GM23248 (cell line): ENCODE results near the gene GAD2. TPM values are rescaled to one million over a fixed set of nuclear protein-coding genes. Genes with fewer than 3 reads are reported as not detected.

Source experiments
- DNase-seq: peaks from one replicate; pipeline ENCODE4 v3.0.0-alpha.2; 2015
- H2AFZ ChIP-seq: fragments of 200-600 bp; sonication (generic); 2 replicates; pipeline ENCODE4 v1.6.1; 2016; ENCODE audit warnings: antibody characterized with exemption
- H3F3A ChIP-seq: fragments of 200-600 bp; sonication (generic); 2 replicates; pipeline ENCODE4 v1.6.1; 2016; ENCODE audit warnings: mild to moderate bottlenecking, antibody characterized with exemption, mixed run types; ENCODE audit not compliant: insufficient read depth
- H3K27ac ChIP-seq: fragments of 200-600 bp; sonication (generic); 2 replicates; pipeline ENCODE4 v1.5.1; 2016; ENCODE audit warnings: mild to moderate bottlenecking
- H3K27me3 ChIP-seq: fragments of 200-600 bp; sonication (generic); replicated peaks from 2 replicates; pipeline ENCODE4 v1.6.1; 2016; ENCODE audit warnings: mild to moderate bottlenecking; ENCODE audit not compliant: insufficient read depth
- H3K36me3 ChIP-seq: fragments of 200-600 bp; sonication (generic); 2 replicates; pipeline ENCODE4 v1.6.1; 2016; ENCODE audit warnings: low read depth, mild to moderate bottlenecking
- H3K4me1 ChIP-seq: fragments of 200-600 bp; sonication (generic); 2 replicates; pipeline ENCODE4 v1.6.1; 2016; ENCODE audit warnings: mild to moderate bottlenecking; ENCODE audit not compliant: insufficient read depth
- H3K4me2 ChIP-seq: fragments of 200-600 bp; sonication (generic); one replicate; pipeline ENCODE4 v1.6.1; 2016; ENCODE audit warnings: mild to moderate bottlenecking; ENCODE audit not compliant: unreplicated experiment
- H3K4me3 ChIP-seq: fragments of 200-600 bp; sonication (generic); 2 replicates; pipeline ENCODE4 v1.5.1; 2016; ENCODE audit warnings: mild to moderate bottlenecking
- H3K79me2 ChIP-seq: fragments of 200-600 bp; sonication (generic); 2 replicates; pipeline ENCODE4 v1.6.1; 2016; ENCODE audit warnings: mild to moderate bottlenecking; ENCODE audit not compliant: insufficient read depth
- H3K9ac ChIP-seq: fragments of 200-600 bp; sonication (generic); 2 replicates; pipeline ENCODE4 v1.6.1; 2016; ENCODE audit warnings: mild to moderate bottlenecking
- H3K9me2 ChIP-seq: fragments of 200-600 bp; sonication (generic); 2 replicates; pipeline ENCODE4 v1.6.1; 2016; ENCODE audit warnings: mixed run types, mild to moderate bottlenecking, moderate library complexity; ENCODE audit not compliant: insufficient read depth
- H3K9me3 ChIP-seq: fragments of 200-600 bp; sonication (generic); one replicate; pipeline ENCODE4 v1.6.1; 2017; ENCODE audit warnings: low read depth
- H4K20me1 ChIP-seq: fragments of 200-600 bp; sonication (generic); 2 replicates; pipeline ENCODE4 v1.6.0; 2016; ENCODE audit not compliant: insufficient read depth
- EZH2 ChIP-seq: fragments of 200-600 bp; sonication (generic); IDR thresholded peaks from 2 replicates; pipeline ENCODE4 v1.6.1; 2018; ENCODE audit warnings: antibody characterized with exemption, mild to moderate bottlenecking; ENCODE audit not compliant: insufficient read depth, poor library complexity, severe bottlenecking
- EZH2phosphoT487 ChIP-seq: fragments of 200-600 bp; sonication (generic); IDR thresholded peaks from 2 replicates; pipeline ENCODE4 v1.6.1; 2018; ENCODE audit warnings: antibody characterized with exemption, moderate library complexity, mild to moderate bottlenecking, low read depth; ENCODE audit not compliant: insufficient read depth
- WGBS, 2 experiments: methylation state at CpG; one replicate each; pipeline ENCODE4 v1.1.6; 2015 to 2017; ENCODE audit warnings: low lambda C conversion rate in 2 of 2, low coverage in 1 of 2; ENCODE audit errors: missing lambda C conversion rate in 2 of 2; 5-methylcytosine and 5-hydroxymethylcytosine counted together
- in situ Hi-C: fragments of 300-500 bp; cut with MboI; formaldehyde crosslinking; loops from 2 replicates; pipeline ENCODE4 v1.15.0; 2020
- polyA plus RNA-seq: library from polyadenylated mRNA; unstranded; fragments of >200 nt; fragmentation: Nextera tagmentation; extraction: Ambion mirVana; gene quantifications from 2 replicates; pipeline ENCODE4 v1.2.1, GENCODE V29; 2016
- total RNA-seq: library from RNA; depleted of rRNA; stranded (reverse); fragments of >200 nt; shearing (Covaris generic); gene quantifications from 2 replicates; pipeline ENCODE4 v1.2.3, GENCODE V29; 2014

GAD2 gene
- total and polyA plus RNA-seq, 2 experiments from 2014 or later: not detected

- H4K20me1 ChIP-seq: no peaks in the 10 kb centered on the region
- no peak for TF ChIP-seq EZH2
- TF ChIP-seq EZH2phosphoT487: no peak
- no peaks in the 10 kb centered on the region for H3K36me3 ChIP-seq
- no peak overlapping the region for H2AFZ ChIP-seq
- H3F3A ChIP-seq: no peaks in the 10 kb centered on the region
- no peaks in the 10 kb centered on the region for H3K4me1 ChIP-seq
- H3K27ac ChIP-seq: no peak overlapping the region
- no peak for DNase-seq
- H3K4me3 ChIP-seq: no peak overlapping the region
- H3K27me3 ChIP-seq: peaks cover 22% of the 10 kb centered on the region
- no peaks in the 10 kb centered on the region for H3K79me2 ChIP-seq
- WGBS, 2 experiments: 21 to 23% methylated on average over 4 of the region's 4 CpGs
- H3K9me2 ChIP-seq: no peaks in the 10 kb centered on the region
- in situ Hi-C loops: no loop called here
- H3K4me2 ChIP-seq: no peak overlapping the region
- no peak overlapping the region for H3K9ac ChIP-seq
- no peaks in the 10 kb centered on the region for H3K9me3 ChIP-seq
Measured at GRCh38 chr10:26225322-26225721, 8.7 kb downstream of the GAD2 start.

DNA sequence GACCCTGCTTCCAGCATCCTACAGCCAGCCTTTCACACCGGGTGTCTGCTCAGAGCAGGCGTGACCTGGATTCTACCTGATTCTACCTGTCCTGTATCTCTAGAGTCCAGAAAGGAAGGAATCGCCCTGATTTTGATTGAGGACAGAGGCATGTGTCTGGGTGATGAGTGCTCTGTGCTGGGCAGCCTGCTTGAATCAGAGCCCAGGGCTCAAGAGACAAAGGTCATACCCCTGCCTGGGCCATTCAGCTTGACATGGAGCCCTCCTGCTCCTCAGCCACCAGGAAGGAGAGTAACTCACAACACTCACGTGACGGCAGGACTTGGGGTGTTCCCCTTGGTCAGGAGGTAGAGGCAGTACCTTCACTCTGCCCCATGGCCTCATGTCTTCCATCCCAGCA lies 11.2 kb downstream of the GAD2 start:
- Histone ChIP-seq H3F3A (no peaks in the 10 kb centered on the region), H3K9ac (no peak overlapping the region), H3K27ac (no peak overlapping the region), H3K79me2 (no peaks in the 10 kb centered on the region), H3K4me3 (no peak overlapping the region), H3K9me2 (no peaks in the 10 kb centered on the region), H4K20me1 (no peaks in the 10 kb centered on the region), H3K36me3 (no peaks in the 10 kb centered on the region), H3K9me3 (no peaks in the 10 kb centered on the region), H3K27me3 (0 out of 2 replicates have a peak, but pooled peaks cover 3% of the 10 kb centered on the region), H3K4me2 (no peak overlapping the region), H2AFZ (no peak overlapping the region), H3K4me1 (no peaks in the 10 kb centered on the region)
- no peak for TF ChIP-seq EZH2phosphoT487
- no peak for TF ChIP-seq EZH2
- in situ Hi-C loops: no loop called here
- DNase-seq: no peak
- 47 to 52% methylated on average over 5 of the region's 5 CpGs for WGBS, 2 experiments

GRCh38 chr10:26232174-26232573 lies 15.6 kb downstream of the GAD2 start:
- TF ChIP-seq EZH2phosphoT487: no peak
- no peak for TF ChIP-seq EZH2
- Histone ChIP-seq H3K4me3 (no peak overlapping the region), H3K27me3 (peaks cover 5% of the 10 kb centered on the region; the same call in 1 of the 2 replicates), H3K4me1 (no peaks in the 10 kb centered on the region), H3K9me3 (no peaks in the 10 kb centered on the region), H3K79me2 (no peaks in the 10 kb centered on the region), H4K20me1 (no peaks in the 10 kb centered on the region), H3K4me2 (no peak overlapping the region), H2AFZ (no peak overlapping the region), H3K36me3 (no peaks in the 10 kb centered on the region), H3K27ac (no peak overlapping the region), H3K9me2 (no peaks in the 10 kb centered on the region), H3K9ac (no peak overlapping the region), H3F3A (no peaks in the 10 kb centered on the region)
- no peak for DNase-seq
- in situ Hi-C loops: no loop called here
- WGBS, 2 experiments: 25 to 32% methylated on average over 5 of the region's 5 CpGs

DNA sequence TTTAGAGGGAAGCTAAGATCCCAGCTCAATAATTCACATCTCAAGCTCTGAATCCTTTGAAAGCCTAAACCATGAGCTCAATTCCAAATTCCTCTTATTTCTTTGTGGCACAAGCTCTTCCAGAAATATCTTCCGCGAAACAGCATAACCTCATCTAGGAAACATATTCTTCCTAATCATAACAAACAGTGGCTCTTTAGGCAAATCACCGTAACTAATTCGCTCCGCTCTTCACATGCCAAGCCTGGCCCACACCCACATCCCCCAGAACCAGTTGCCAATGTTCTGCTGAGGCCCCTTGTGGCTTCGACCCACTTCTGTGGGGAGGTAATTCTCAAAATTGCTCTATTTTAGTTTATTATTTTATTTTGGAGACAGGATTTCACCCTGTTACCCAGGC lies 19.2 kb downstream of the GAD2 start:
- Histone ChIP-seq H3K9me3 (no peaks in the 10 kb centered on the region), H4K20me1 (no peaks in the 10 kb centered on the region), H3K79me2 (no peaks in the 10 kb centered on the region), H3K27ac (no peak overlapping the region), H3K4me2 (no peak overlapping the region), H3K9me2 (no peaks in the 10 kb centered on the region), H3K36me3 (no peaks in the 10 kb centered on the region), H3K27me3 (peaks cover 5% of the 10 kb centered on the region; the same call in 1 of the 2 replicates), H2AFZ (no peak overlapping the region), H3K4me1 (no peaks in the 10 kb centered on the region), H3F3A (no peaks in the 10 kb centered on the region), H3K9ac (no peak overlapping the region), H3K4me3 (no peak overlapping the region)
- in situ Hi-C loops: no loop called here
- DNase-seq: no peak
- TF ChIP-seq EZH2: no peak
- TF ChIP-seq EZH2phosphoT487: no peak
- 82% methylated on average over 6 of the region's 6 CpGs for WGBS, 2 experiments

DNA sequence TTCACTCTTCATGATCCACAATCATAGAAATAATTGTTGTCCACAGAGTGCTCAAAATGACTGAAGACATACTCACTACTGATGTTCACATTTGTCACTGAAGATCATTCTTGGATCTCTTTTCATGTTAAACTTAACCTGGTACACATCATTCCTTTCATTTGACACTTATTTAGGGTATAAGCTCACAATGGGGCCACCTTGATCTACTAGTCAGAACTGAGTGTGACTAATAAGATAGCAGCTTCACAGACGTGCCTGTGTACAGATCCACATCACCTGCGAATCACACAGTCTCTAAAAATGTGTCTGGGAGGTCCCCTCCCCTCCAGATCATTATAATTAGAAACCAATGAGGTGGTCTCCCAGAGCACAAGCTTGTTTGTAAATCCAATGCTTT lies 21.8 kb downstream of the GAD2 start:
- Histone ChIP-seq H3K27ac (no peak overlapping the region), H3K9me2 (no peaks in the 10 kb centered on the region), H3K79me2 (no peaks in the 10 kb centered on the region), H3K36me3 (no peaks in the 10 kb centered on the region), H3K4me2 (no peak overlapping the region), H3K4me1 (no peaks in the 10 kb centered on the region), H4K20me1 (no peaks in the 10 kb centered on the region), H3K9me3 (no peaks in the 10 kb centered on the region), H3K27me3 (peaks cover under 1% of the 10 kb centered on the region; the same call in 1 of the 2 replicates), H2AFZ (no peak overlapping the region), H3K9ac (no peak overlapping the region), H3K4me3 (no peak overlapping the region), H3F3A (no peaks in the 10 kb centered on the region)
- 15% methylated on average over 2 of the region's 2 CpGs for WGBS, 2 experiments
- TF ChIP-seq EZH2: no peak
- TF ChIP-seq EZH2phosphoT487: no peak
- DNase-seq: no peak
- in situ Hi-C loops: no loop called here
